NCI-H146 treated with DMSO at 0.1 percent for 48 hours (cell line): Measurements from ENCODE around the gene ACSL1.

Experiments used
- DNase-seq: peaks from one replicate; lab custom pipeline; 2025; ENCODE audit not compliant: unreplicated experiment; lab: John Stamatoyannopoulos, UW

The ACSL1 gene

GRCh38 chr4:184812651-184813181 lies 13.1 kb downstream of the ACSL1 start:
- no peak for DNase-seq

DNA sequence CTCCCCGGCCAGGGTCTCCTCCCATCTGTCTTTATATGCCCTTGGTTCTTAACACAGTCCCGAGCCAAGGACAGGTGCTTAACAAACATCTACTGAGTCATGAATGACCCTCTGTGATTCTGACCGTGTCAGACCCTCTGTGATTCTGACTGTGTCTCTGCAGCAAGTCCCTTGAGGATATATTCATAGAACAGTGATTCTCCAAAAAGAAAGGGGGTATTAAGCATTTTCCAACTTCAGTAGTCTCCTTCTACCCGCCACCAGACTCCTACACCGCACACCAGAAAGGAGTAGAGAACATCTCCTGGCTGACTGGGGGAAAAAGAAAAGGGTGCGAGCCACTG lies 13.6 kb downstream of the ACSL1 start:
- no peak for DNase-seq

- DNase-seq: no peak
Observed at GRCh38 chr4:184811526-184812198, 14.1 kb downstream of the ACSL1 start.

DNA sequence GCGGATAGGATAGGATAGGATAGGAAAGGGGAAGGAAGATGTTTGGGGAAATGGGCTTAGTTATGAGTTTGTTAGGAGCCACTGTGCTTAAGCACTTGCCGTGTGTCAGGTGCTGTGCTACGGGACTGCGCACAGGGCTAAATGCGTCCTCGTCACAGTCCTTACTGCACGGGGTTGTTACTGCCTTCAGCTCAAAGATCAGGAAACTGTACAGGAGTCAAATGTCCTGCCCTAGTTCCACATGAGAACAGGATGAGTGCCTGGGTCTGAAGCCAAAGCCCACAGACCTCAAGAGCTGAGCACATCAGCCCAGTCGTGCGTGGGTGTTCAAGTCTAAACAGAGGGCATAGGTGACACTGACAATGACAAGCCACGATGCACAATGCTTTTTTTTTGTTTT lies 15.0 kb downstream of the ACSL1 start:
- no peak for DNase-seq

DNA sequence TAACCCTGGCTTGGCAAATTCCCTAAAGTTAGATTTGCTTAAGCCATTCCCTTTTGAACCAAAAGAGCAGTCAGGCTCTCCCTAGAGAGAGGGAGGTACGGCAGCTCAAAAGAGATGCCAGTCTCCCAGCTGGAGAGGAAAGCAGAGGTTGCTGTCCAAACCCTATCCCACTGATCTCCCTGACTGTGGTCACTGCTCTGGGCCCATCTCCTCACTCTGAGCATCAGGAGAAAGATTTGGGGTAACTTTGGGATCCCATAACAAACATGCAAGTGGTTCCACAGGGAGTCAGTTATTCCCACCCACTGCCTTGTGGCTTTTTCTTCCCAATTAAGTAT lies 17.1 kb downstream of the ACSL1 start:
- no peak for DNase-seq

- peak; percentile 6 for DNase-seq
Observed at GRCh38 chr4:184807797-184808712, 17.7 kb downstream of the ACSL1 start.

GRCh38 chr4:184807256-184807655 lies 18.5 kb downstream of the ACSL1 start:
- DNase-seq: no peak

GRCh38 chr4:184806711-184807110 lies 19.1 kb downstream of the ACSL1 start:
- DNase-seq: no peak

- DNase-seq: no peak
Observed at GRCh38 chr4:184806229-184806550, 19.6 kb downstream of the ACSL1 start.

DNA sequence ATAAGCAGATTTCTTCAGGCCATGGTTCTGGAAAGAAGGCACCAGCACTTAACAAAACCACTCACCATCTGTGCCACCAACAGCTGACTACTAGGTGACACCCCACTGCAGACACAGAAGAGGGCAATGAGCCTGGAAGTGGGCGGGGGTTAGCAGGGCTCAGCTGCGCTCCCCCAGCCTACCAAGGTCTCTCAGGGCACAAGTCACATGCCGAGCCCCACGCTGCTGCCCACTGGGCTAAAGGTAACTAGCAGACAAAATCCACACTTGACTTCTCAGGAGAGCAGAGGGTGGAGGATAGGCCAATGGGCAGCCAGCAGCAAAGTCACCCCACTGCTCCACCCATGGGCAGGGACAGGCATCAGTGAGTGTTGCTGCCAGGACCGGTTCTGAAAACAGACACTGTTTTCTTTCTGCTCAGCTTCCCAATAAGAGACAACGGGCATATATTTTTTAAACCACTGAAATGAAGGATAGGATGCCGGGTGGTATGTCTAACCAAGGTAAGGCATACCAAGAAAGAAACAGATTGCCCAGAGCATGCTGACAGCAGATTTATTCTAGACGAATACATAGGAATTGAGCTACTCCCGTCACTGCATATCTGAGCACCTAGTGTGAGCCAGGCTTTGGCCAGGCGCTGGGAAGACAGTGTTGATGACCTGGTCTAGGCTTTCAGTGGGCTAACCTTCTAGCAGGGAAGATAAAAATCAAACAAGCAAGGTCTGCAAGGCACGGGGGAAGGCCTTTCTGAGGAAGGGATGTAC lies 20.1 kb downstream of the ACSL1 start:
- DNase-seq: no peak

DNA sequence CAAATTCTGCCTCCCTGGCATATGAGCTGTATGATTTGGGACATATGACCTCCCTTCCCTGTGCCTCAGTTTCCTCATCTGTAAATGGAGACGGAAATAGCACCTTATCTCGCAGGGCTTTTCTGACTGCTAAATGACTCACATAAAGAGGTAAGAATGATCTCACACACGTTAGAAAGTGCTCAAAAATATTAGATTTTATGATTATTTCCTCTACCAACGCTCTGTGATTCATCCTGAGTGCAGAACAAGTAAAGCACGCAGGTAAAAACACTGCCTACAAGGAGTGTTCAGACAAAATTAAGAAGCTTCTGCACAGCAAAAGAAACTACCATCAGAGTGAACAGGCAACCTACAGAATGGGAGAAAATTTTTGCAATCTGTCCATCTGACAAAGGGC lies 21.1 kb downstream of the ACSL1 start:
- DNase-seq: no peak

- DNase-seq: no peak
Observed at GRCh38 chr4:184803874-184804273, 21.9 kb downstream of the ACSL1 start.

- DNase-seq: no peak
Observed at GRCh38 chr4:184803133-184803532, 22.6 kb downstream of the ACSL1 start.

DNA sequence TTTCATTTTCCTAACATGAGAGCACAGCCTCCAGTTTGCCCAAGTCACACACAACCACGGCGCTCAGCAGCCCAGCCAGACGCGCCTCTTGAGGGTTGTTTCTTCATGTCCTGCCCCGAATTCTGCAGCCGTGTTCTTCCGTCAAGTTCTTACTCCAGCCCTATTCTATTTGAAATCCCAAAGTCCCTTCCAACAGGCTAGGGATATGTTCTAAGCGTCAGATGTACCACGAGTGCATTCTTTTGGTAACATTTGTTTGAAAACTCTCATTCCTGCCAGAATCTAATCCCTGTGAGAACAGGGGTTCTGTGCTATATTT lies 23.1 kb downstream of the ACSL1 start:
- no peak for DNase-seq

- DNase-seq: no peak
Observed at GRCh38 chr4:184801781-184802696, 23.7 kb downstream of the ACSL1 start.

DNA sequence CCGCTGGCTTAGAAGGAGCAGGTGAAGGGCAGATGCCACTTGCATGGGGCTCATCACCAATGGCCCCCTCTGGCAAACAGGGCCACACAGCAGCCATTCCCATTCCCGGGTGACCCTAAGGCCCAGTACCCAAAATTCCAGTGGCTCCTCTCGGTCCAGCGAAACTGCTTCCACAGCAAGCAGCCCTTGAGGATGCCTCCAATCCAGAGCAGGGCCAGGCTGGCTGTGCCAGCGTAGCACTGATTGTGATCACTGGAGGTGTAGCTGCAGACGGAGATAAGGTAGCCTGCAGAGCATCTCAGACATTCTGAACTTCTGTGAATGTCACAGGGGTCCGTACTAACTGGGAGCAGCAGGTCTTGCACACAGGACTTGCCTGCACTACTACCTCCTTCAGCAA lies 27.3 kb downstream of the ACSL1 start:
- DNase-seq: no peak

- DNase-seq: no peak
Observed at GRCh38 chr4:184796906-184797305, 28.9 kb downstream of the ACSL1 start.

DNA sequence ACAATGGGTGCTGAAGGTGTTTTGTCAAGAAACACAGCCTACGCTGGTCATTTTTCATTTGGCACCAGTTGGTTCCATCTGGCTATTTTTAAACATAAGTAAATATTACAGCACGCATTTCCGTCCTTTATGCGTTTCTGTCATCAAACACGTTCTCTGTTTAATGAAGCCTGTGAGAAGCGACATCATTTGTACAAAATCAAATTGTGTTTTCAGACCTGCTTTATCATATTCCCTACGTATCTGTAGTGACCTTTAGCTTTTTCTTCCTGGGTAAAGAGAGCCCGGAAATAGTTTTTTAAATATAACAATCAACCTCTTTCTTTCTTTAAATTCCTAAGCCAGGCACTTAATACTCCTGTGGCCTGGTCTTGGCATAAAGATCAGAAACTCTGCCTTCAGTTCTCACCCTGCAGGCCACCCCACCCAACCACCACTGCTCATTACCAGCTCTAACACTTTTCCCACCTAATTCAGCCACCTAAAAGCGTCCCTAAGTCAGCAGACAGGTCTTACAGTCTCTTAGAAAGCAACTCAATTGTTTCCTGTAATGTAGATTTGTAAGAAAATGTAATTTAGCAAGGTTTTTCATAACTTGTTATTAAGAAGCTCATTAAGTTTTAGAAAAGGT lies 30.4 kb downstream of the ACSL1 start:
- DNase-seq: no peak

GRCh38 chr4:184794470-184794869 lies 31.3 kb downstream of the ACSL1 start:
- DNase-seq: no peak

DNA sequence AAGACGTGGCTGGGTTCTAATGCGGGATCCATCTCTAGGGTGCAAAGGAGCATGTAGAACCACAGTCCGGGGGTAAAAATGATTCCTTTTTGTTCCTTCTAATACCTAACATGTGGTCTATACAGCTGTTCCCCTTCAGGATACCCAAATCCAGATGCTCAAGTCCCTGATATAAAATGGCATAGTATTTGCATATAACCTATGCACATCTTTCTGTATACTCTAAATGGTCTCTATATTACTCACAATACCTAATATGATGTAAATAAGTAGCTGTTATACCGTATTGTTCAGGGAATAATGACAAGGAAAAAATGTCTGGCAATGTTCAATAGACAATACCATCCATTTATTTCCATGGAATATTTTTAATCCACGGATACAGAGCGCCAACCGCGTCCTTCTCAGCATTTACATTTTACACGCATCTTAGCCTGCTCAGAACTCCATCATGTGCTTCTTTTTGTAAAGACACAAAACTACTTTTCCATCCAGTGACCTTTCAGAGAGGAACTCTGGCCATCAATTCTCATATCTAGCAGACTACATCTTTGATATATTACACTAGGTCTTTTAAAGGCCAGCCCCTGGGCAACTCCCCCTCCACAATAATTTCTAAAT lies 31.9 kb downstream of the ACSL1 start:
- no peak for DNase-seq
